COLO668 (cell line): ENCODE results near the gene DMD.

Source experiments
- DNase-seq: peaks from one replicate; lab custom pipeline; 2025; ENCODE audit not compliant: unreplicated experiment; lab: John Stamatoyannopoulos, UW

Gene DMD

DNA sequence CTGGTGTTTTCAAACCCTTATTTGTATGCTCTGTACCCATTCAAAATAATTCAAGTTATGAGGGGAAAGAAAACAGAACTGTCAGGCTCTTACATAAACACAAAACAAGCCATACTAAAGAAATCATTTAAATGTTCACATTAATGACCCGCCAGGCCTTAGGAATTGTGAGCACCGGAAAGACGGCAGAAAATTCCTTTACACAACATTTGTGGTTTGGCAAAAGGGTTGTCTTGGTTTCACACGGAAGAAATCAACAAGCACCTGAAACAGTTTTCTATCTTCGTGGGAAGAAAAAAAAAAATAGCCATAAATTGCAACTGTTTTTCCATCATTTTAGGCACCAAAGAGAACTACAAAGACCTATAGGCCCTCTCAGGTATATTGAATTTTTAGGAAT lies 1951.0 kb downstream of the DMD start:
- DNase-seq = no peak

DNA sequence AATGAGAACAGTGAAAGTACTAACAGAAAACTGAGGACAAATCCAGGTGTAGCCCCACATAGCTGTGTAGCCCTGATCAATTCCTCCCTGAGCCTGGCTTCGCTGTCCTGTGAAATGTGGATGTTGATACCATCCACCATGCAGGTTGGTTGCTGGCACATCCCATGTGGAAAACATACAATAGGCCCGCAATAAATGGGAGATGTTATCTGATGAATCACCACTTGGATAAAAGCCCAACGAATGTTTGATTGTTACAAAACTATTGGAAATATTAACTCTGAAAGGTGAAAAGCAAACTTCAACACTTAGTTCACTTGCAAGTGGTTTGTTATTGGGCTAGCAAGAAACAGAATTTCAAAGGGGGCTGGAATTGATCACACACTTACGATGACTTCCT lies 1953.2 kb downstream of the DMD start:
- no peak for DNase-seq

DNA sequence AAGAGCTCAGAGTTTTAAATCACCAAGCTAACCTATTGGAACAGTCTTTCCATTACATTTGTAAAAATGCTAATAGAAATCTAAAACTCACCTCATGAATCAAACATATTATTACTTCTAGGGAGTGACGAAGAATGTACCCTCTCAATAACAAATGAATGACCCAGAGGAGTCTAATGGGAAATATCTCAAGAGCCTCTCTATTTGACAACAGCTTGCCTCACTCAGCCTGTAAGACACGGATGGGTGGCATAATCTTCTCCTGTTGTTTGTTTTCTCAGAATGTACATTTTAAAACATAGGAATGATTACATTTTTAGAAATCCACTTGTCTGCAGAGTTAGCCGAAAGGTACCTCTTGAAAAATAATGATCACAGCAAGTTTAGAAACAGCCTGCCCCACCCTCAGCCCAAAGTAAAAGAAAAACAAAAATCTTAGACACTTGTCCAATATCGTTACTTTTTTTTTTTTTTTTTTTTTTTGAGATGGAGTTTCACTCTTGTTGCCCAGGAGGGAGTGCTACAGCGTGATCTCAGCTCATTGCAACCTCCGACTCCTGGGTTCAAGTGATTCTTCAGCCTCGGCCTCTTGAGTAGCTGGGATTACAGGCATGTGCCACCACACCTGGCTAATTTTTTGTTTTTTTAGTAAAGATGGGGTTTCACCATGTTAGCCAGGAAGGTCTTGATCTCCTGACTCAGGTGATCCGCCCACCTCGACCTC lies 1955.9 kb downstream of the DMD start:
- DNase-seq = no peak

DNA sequence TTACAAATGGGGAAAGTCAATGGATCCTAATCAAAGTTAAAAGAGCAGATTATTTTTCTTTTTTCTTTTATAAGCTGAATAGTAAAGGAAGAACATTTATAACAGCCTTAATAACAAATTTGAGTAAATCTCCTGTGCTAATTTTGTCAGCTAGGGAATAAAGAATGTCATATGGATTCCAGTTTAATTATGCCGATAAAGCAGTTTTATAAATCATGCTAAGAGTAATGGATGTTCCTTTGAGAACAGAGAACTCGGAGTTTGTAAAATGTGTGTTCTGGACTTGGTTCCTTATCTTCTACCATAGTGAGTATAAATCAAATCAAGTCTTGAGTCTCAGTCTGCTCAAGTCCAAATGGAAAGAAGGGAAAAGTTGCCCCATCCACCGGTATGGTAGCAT lies 1959.2 kb downstream of the DMD start:
- no peak for DNase-seq

DNA sequence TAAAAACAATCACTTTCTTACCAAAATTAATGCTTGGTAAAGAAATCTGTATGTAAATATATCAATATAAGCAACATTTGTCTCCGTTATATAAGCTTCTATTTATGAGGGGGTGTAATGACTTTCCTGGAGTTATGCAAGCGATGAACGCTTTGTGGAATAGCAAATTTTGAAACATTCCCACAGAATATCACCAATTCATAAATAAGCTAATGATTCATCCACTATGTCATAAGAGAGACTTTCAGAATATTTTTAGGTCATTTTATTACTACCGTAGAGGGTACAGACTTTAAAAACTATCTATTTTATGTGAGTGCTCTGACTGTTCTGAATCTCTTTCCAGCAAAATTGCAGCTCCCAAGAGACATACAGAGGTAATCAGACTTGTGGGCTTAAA lies 1960.0 kb downstream of the DMD start:
- no peak for DNase-seq

DNA sequence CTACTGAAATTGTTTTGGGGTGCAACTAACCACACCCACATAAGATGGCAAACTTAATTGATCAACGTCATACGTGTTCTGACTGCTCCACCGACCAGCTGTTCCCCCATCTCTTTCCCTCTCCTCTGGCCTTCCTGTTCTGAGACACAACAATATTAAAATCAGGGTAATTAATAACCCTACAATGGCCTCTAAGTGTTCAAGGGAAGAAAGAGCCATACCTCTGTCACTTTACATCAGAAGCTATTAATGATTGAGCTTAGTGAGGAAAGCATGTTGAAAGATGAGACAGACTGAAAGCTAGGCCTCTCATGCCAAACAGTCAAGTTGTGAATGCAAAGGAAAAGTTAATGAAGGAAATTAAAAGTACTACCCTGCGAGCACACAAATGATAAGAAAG lies 1965.6 kb downstream of the DMD start:
- DNase-seq = no peak

DNA sequence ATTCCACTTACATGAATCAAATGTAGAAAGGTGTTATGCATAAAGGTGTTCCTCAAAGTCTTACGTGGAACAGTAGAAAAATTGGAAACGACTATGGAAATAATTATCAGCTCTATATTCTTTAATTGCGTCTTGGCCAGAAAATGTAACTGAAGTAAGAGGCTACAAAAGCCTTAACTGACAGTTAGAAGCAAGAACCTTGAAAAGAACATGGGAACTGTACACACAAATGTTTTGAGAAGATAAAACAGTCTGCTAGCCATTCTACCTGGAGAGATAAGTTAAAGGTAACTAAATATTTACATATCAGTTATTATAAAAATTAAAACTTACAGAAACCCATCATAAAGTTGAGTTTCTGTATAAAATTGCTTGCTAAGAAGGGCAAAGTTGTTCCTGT lies 1967.5 kb downstream of the DMD start:
- DNase-seq = no peak

DNA sequence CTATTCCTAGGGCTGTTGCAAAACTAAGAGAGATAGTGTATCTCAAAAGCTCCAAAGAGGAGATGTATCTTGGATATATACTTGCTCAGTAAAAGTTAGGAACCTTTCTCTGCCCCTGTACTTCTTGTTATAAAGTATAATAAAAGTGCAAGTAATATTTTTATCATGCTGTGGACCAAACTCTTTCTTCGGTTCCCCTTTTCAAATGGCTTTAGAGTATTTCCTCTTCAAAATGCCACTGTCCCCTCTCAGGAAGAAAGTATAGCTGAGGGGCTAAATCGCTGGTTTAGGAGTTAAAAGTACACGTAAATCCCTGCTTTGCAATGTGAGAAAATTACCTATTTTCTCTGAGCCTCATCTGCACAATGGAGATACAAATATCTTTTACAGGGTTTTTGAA lies 1970.4 kb downstream of the DMD start:
- no peak for DNase-seq

DNA sequence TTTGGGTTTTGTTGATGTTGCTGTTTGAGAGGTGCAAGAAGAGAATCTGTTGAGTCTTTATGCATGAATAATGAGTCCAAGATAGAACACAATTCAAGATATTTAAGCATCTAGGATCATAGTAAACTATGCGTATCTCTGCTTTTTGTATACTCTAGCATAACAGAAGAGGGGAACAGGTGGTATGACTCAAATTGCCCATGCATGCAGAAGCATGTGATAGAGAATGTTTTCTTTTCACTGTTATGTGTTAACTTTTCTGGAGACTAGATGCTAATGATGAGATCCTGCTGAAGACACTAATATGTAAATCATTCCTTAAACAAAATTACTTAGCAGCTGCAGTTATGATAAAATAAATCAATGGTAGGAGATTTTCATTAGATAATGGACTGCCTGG lies 1974.2 kb downstream of the DMD start:
- DNase-seq = no peak

DNA sequence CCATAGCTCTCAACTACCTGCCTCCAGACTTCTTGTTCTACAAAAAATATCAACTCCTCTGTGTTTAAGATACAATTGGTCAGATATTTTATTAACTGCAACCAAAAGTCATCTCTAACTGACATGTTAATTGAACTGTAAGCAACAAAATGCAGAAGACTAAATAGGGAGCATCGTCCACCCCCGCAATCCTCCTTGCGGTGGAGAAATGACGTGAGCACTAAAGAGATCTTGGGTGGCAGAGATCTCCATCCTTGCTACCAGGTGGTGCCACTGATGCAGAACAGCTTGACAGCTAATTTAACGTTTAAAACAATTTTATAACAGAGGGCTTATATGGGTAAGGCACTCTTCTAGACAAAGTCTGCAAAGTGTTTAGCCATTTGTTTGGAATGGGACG lies 1975.1 kb downstream of the DMD start:
- no peak for DNase-seq

DNA sequence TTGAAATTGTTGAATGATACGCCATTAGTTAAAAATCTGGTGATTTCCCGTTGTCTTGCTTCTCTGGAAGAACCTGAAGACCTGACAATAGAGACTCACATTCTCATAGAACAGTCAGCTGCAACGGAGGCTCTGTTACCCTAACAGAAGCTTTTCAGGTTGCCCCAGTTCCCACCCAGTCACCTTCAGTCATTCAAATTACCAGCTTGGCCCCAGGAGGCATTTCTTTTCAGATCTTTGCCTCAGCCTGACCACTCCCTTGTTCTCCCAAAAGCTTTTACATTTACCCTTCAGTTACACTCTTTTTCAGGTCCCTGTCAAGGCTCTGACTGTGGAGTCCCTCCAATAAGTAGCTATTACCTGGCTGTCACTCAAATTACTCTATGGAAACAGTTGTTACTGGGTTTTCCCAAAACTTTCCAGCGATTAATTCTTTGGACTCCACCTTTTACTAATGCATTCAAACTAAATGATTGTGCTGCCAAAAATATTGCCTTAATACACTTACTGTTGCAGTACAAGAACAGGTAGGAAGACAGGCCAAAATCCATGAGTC lies 1977.3 kb downstream of the DMD start:
- DNase-seq = no peak

DNA sequence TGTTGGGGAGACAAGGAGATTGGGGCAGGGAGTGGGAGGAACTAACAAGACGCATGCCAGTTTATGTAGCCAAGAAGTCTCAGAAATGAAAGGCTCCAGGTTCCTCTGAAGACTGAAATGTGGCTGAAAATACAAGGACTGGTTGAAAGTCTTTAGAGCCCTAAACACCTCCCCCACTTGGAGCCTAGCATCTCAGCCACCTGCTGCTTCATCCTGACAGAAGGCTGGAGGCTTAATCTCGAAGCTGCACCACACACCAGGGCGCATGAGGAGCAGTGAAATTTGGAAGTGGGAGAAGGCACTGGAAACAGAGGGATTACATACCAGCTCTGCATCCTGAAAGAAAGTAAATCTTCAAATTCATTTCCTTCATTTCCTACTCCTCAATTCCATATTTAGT lies 1978.8 kb downstream of the DMD start:
- DNase-seq = no peak

DNA sequence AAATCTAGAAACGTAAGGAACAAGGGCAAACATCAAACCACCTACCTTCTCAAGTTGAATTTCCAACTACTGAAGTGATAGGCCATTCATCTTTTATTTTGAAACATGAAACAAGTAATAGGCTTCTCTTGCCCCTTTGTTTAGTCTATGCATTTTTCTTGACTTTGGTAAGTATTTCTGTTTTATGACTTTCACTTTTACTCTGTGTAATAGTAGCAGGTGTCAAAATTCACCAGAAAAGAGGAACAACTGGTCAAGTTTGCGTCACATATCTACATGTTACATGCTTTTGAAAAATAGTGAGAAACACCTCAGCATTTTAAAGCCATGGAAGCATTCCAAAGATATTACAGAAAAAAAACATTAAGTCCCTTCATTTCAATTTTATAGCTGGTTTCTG lies 1982.4 kb downstream of the DMD start:
- DNase-seq = no peak

DNA sequence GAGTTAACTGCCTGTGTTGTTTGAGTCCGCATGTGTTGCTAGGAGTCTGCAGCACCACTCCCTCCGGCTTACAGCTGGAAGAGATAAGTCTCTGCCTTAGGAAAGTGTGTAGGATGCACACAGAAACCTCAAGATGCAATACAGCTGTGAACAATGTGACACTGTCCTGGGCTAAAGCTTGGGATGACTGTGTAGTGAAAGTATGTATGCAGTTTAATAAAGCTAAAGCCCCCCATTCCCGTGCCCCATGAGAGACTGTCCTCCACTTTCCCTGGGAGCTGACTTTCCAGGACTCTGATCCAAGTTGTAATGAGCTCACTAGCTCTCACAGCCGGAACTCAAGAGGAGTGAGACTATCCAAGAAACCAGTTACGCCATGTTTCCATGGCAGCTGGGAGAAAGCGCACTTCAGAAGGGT lies 1982.9 kb downstream of the DMD start:
- DNase-seq = no peak

DNA sequence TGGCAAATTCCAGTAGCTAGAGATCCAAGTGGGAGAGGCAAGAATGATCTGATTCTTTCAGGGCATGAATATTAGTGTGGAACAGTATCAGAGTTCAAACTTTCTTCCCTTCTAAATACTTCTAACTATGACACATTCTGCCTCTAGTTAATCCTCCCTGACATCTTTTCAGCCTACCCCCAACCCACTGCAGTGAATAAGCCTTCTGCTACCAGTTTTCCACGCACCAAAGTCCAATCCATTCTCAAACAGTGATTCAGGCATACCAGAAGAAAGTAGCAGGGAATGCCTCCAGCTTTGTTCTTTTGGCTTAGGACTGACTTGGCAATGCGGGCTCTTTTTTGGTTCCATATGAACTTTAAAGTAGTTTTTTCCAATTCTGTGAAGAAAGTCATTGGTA lies 1984.1 kb downstream of the DMD start:
- no peak for DNase-seq

DNA sequence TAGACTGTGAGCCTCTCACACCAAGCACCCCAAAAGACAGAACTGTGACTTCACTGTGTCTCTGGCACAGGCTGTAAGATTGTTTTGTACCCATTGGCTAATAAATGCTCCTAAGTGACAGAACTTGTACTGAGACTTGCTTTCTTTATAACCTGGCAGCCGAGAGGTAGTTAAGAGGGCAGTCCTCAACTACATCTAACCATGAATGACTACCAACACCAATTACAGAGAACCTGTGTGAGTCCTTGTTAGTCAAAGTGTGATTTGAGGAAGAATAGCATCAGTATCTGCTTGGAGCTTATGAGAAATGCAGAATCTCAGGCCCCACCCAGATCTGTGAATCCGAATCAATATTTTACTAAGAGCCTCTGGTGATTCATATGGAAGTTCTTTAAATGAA lies 1985.5 kb downstream of the DMD start:
- DNase-seq = no peak

DNA sequence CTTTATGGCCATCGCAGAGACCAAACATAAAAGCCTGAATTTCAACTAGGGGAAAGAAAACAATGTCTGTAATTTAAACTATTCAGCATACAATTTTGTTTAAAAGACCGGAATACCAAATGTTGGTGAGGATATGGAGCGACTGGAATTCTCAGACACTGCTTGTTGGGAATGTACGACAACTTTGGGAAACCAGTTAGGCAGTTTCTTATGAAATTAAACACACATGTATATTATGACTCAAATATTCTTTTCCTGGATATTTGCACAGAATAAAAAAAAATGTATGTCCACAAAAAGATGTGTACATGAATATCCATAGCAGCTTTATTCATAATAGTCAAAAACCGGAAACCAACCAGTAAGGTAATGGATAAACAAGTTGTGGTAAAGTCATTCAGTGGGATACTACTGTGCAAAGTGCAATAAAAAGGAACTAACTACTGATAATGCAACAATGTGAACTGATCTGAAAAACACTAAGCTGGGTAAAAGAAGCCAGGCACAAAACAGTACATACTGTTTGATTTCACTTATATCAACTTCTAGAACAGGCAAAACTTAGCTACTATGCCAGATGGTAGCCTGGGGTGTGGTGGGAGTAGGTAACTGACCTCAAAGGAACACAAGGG lies 1986.9 kb downstream of the DMD start:
- no peak for DNase-seq

DNA sequence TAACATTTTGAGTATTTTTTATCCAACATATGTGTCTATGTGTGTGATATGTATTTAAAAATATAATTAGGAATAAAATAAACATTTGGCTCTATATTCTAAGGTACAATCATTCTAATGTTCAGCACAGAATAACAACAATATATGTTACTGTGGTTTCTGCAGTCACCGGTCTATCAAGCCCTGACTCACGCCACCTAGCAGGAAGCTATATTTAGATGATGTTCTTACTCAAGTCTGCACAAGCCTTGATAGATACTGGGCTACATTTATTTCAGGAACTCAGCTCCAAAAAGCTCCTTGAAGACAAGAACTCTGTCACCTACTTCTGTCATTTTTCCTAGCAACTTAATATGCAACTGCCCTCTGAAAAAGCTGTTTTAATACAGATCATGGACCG lies 1987.5 kb downstream of the DMD start:
- no peak for DNase-seq

DNA sequence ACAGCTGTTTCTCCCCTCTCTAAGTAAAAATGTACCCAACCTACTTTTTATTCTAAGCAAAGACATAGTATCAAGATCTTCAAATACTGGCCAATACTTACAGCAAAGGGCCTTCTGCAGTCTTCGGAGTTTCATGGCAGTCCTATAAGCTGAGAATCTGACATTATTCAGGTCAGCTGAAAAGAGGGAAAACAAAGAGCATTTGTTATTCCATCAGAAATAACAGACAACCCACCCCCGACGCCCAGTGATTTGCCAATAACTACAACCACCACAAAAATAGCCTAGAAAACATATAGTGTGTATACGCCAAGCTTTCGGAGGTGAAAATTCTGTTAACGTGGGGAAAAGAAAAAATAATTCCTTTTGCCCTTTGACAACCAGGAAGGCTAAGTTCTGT lies 1988.4 kb downstream of the DMD start:
- no peak for DNase-seq

DNA sequence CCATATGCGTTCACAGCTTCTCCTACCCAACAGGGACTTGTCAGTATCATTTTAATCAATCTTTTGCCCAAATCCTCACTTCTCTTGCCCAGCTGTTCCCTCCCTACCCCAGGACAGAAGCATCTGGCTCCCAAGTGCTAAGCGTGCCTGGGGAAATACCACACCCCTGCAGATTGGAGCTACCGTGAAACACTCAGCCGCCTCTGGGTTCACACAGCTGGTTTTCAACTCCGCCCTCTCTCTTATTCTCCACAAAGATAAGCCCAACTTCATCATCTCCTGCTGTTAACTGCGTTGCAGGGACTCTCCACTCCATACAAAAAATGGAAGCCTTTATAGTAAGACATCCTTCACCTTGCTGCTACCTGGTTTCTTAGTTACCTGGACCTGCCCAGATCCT lies 1992.2 kb downstream of the DMD start:
- DNase-seq = no peak

DNA sequence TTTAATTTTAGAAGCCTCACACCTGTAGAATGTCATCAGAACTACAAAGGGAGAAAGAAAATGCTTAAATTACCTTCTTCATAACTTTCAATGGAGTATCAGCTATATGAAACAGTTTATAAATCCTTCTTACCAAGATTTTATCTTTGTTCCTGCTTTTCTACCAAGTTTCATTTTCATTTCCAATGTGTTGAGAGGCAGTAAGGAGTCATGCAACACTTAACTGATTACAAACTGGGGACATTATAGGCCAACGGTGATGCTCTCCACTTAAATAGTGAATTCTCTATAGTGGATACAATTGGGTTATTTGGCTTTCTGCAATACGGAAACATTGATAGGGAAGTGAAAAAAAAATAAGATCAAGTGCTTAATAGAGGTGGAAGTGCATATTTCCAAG lies 1994.3 kb downstream of the DMD start:
- no peak for DNase-seq

DNA sequence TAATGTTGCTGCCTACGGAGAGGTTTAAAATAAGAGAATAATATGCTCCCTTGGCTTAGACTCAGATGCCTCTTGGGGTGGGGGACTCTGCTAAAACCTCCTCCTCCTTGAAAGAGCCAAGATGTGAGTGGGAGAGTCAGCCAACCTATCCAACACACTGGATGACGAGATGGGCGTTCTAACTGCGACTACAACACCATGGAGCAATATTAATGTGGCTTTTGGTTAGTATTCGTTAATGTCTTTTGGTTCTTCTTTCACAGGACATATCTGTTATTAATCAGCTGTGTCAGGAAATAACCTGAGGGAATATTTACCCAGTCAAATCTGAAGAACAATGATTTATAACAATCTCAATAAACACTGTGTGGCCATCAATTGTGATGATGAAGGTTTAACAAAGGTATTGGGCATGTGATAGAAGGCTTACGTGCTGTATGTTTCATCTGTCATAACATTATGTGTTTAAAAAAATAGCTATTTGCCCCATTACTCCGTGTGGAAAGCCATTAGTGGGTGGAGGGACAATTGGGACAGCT lies 1996.0 kb downstream of the DMD start:
- DNase-seq = no peak

DNA sequence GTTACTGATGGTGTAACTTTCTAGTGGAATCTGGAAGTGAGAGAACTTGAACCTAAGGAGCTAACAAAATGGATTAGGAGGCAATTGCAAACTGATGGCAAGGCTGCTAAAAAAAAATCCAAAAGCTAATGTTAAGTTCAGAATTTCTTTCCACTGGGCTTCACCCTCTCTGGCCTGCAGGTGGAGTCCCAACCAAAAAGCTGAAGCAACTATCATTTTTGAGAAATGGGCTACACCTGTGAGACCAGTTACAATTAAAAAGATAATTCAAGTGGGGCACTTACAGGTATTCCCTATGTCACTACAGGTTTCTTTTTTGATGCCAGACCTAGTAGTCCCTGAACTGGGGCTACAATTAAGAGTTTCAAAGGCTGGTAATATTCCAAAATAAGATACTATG lies 1997.4 kb downstream of the DMD start:
- DNase-seq = no peak
